A549 (cell line): ENCODE measurements around the gene PANX2.

Experiments used
- CTCF ChIP-seq: fragments of >200 bp; sonication (Bioruptor Twin); formaldehyde crosslinking; IDR thresholded peaks from 3 replicates; pipeline ENCODE4 v1.5.1; 2016
- EHF ChIP-seq: fragments of 250-450 bp; sonication (Bioruptor Pico); IDR thresholded peaks from 2 replicates; pipeline ENCODE4 v1.5.0; 2020; ENCODE audit warnings: mild to moderate bottlenecking
- ELK1 ChIP-seq: fragments of 150-350 bp; IDR thresholded peaks from 2 replicates; pipeline ENCODE4 v1.6.1; 2014; ENCODE audit warnings: low read depth, mild to moderate bottlenecking, low read length
- MAFK ChIP-seq: fragments of 450-650 bp; IDR thresholded peaks from 2 replicates; pipeline ENCODE4 v1.6.1; 2014; ENCODE audit not compliant: partially characterized antibody
- MAX ChIP-seq: IDR thresholded peaks from 2 replicates; pipeline ENCODE4 v1.6.1; 2012
- NFE2L2 ChIP-seq: fragments of 150-350 bp; conservative IDR thresholded peaks from 2 replicates; pipeline ENCODE4 v1.6.1; 2014; ENCODE audit warnings: low read length
- PBX3 ChIP-seq: IDR thresholded peaks from 2 replicates; pipeline ENCODE4 v1.6.1; 2012
- POLR2A ChIP-seq: IDR thresholded peaks from 2 replicates; pipeline ENCODE4 v1.6.1; 2012; ENCODE audit warnings: mild to moderate bottlenecking, low read length
- RAD21 ChIP-seq, 2 experiments: fragments of >200 bp in 1 of 2; sonication (Bioruptor Twin) in 1 of 2; formaldehyde crosslinking in 1 of 2; IDR thresholded peaks in 1 of 2; conservative IDR thresholded peaks in 1 of 2; 2 replicates in 1 of 2; 3 replicates in 1 of 2; pipeline ENCODE4 v1.6.1; 2012 to 2018; ENCODE audit warnings: inconsistent platforms in 1 of 2
- REST ChIP-seq: fragments of 200-600 bp; sonication (generic); IDR thresholded peaks from 2 replicates; pipeline ENCODE4 v1.6.1; 2016; ENCODE audit warnings: antibody characterized with exemption, mild to moderate bottlenecking, moderate library complexity
- RFX5 ChIP-seq: fragments of 450-650 bp; IDR thresholded peaks from 2 replicates; pipeline ENCODE4 v1.7.1; 2014; ENCODE audit warnings: antibody characterized with exemption, mild to moderate bottlenecking, moderate library complexity
- USF2 ChIP-seq: fragments of 450-650 bp; IDR thresholded peaks from 2 replicates; pipeline ENCODE4 v1.6.1; 2014; ENCODE audit warnings: antibody characterized with exemption

- TF ChIP-seq CTCF (no peak), RAD21 (conservative IDR thresholded peaks at IDR 0.05 in 1 of 2, IDR thresholded peaks at IDR 0.05 in 1 of 2) (no peak), MAX (no peak), NFE2L2 (no peak), EHF (CRISPR knock-in tag) (no peak), USF2 (no peak), MAFK (no peak), PBX3 (no peak), RFX5 (no peak), REST (no peak), POLR2A (no peak), ELK1 (no peak)
Measured at GRCh38 chr22:50160947-50161346, 9.6 kb upstream of the PANX2 start.
